NCI-H2029 (cell line): ENCODE data around the gene CADPS.
A peak's percentile ranks its signal among the peaks of the same experiment; 100 is the strongest.

ENCODE experiments used
- DNase-seq: peaks from one replicate; lab custom pipeline; 2025; lab: John Stamatoyannopoulos, UW

The CADPS gene

GRCh38 chr3:62874711-62875557, at the start of gene CADPS:
Gene CADPS, minus strand, starts transcription at chr3:62875416. Its CDS starts 387 bp downstream, at chr3:62875029.
- DNase-seq = peak; percentile 3

DNA sequence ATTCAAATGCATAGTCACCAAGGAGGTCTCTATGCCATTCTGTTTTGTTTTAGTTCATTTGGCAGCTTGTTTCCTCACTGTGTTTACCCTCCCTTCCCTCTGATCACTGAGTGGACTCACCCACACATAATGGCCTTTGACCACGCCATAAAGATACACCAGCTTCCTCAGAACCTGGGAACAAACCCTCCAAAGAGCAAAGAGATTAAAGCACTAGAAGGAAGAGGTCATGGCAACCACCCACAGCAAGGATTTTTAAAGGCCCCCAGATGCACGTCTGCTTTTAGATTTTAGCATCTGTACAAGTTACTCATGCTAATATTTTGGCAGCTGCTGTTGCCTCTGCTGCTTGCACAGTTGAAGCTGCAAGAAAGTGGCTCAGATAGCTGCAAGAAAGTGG, 47.9 kb upstream of the CADPS start:
- no peak for DNase-seq

DNA sequence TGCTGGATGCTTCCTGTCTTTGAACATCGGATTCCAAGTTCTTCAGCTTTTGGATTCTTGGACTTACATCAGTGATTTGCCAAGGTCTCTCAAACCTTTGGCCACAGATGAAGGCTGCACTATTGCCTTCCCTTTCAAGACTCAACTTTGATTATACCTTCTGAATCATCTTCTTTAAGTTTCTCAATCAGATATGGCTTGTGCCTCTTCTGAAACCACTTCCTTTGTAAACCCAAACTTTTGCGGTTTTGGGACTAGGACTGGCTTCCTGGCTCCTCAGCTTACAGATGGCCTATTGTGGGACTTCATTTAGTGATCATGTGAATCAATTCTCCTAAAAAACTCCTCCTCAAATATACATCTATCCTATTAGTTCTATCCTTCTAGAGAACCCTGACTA, 47.1 kb upstream of the CADPS start:
- no peak for DNase-seq

DNA sequence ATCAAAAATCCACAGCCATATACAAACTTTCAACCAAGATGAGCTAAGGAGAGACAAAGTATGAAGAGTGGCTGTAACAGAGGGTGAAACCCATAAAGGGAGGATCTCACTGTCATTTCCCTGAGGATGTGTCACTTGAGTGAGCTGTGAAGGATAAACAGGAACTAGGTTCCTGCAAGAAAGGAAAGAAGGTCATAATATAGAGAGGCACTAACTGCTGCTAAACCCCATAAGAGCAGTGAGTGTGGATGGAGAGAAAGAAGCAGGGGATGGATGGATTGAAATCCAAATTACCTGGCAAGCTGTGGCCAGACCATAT, 45.2 kb upstream of the CADPS start:
- DNase-seq = no peak

DNA sequence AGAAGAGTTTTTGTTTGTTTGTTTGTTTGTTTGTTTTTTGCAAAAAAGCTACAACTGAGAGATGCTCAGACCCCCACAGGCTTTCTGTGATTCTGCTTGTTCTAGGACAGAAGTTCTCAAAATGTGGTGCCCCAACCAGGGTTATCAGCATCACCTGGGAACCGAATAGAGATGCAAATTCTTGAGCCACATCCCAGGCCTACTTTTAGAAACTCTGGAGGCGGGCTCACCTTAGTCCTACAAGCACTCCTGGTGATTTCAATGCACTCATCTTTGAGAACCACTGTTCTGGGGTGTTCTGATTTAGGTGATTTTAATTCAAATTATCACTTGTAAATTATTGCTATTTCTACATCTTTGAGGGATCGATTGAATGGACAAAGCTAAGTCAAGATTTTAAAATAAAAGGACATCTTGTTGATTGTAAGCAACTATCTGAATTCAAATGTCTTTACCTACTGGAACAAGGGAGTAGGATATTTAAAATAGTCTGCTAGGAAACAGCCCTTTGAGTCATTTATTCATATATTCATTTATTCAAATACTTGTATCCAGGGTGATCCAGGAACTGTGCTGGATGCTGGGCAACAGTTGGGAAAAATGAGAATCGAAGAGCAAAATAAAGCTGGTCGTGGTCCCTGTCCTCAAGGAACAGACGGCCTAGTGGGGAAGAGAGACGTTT, 44.7 kb upstream of the CADPS start:
- DNase-seq = no peak

DNA sequence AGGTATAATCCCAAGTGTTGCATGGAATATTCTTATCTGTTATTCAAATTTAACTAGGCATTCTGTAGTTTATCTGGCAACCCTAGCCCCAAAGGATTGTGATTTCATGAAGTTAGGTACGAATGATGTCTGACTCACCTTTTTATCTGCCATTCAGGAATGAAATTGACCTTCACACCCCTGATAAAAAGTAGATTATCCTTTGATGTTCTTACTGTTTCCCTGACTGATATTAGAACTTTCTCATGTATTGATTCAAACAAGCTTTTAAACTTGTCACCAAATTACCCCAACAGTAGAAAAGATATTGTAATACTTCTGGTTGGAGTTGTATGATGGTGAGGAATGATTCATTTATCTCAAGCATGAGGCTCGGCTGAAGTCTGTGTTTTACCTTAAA, 43.6 kb upstream of the CADPS start:
- DNase-seq = no peak

- DNase-seq = no peak
Observed at GRCh38 chr3:62918131-62918530, 42.9 kb upstream of the CADPS start.

DNA sequence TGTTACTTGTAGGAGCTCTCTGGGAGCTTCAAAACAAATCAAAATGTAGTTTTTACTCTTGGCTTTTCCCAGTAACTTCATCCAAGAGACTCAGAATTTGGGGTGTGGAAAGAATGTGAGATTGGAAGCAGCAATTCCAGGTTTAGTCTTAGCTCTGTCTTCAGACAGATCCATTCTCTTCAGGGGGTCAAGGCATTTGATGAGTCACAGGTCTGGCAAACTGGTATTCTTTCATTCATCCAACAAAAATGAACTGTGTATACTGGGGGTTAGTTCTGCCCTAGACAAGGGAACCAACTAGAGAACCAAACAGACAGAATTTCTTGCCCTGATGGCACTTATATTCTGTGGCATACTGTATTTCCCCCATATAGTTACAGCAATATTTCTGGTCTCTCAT, 36.3 kb upstream of the CADPS start:
- DNase-seq = no peak

- no peak for DNase-seq
Observed at GRCh38 chr3:62905331-62905730, 30.1 kb upstream of the CADPS start.

DNA sequence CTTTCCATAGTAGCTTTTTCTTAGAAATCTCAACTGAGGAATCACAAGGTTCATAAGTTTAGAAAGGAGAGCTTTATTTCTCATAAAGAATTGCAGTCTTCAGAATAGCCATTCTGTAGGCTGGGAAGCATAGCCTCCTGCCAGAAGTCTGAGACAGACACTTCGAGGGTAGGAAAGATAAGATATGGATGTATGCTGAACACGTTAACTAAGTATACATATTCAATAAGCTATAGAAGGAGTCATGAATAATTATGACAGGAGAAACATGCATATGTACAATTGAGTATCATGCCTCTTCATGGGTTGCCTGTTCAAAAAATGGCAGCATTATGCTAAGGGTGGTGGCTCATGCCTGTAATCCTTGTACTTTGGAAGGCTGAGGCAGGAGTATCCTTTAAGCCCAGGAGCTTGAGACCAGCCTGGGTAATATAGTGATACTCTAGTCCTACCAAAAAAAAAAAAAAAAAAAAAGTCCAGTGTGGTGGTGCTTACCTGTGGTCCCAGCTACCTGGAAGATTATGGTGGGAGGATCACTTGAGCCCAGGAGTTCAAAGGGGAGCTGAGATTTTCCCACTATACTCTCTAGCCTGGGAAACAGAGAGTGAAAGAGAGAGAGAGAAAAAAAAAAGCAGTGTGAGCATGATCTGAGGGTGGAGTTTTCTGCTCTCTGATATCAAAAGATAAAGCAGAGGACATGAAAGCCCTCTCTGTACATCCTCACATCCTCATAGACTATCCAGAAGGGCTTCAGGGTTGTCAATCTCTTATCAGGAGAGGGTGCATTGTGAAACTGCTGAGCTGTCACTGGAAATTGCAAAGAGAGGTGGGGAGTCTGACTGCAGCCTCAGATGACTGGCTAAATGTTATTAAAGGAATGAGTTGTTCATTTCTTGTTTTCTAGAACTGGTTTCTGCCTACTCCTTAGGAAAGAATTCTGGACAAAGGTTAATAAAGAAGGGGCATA, 23.6 kb upstream of the CADPS start:
- DNase-seq = no peak

DNA sequence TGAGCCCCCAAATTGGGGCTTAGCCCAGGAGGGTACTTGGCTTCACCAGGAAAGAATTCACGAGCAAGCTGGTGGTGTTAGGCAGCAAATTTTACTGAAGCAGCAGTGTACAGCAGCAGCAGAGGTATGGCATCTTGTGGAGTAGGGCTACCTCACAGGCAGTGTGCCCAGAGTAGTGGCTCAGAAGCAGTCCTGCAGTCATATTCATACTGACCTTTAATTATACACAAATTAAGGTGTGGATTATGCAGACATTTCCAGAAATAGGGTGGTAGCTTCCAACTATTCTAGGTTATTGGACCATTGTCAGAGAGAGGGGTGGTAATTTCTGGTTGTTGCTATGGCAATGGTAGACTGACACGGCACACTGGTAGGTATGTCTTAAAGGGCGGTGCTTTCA, 20.7 kb upstream of the CADPS start:
- DNase-seq = no peak

DNA sequence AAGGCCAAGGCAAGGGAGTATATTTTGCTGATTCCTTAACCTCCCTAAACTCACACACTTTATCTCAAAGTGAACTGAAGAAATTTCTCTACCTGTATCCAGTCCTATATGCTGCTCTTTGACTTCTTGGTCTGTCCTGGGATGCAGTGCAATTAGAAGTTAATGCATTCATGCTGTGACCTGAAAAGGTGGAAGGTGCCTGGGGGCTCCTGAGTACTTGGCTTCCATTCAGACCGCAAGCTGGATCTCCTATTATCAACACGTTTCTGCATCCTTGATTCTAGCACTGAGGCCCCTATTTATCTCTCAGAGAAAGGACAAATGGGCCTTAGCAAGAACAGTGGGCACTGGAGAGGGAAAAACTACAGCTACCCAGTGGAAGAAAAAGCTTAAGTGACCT, 17.7 kb upstream of the CADPS start:
- DNase-seq = no peak

DNA sequence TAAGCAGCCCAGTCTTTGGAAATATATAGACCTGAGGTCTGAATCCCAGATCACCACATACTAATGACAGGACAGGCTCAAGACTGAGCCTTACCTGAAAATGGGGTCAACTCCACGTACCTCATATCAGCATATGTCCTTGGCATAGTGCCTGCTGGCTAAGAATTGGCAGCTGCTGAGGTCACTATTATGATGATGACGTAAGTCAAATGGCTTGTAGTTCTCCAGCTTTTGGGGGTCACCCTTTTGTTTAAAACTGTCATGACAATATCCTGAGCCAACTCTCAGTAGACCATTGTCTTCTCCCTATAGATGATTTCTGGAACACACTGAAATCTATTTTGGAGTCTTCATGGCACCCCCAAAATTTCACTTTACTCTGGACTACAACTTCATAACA, 16.8 kb upstream of the CADPS start:
- no peak for DNase-seq

DNA sequence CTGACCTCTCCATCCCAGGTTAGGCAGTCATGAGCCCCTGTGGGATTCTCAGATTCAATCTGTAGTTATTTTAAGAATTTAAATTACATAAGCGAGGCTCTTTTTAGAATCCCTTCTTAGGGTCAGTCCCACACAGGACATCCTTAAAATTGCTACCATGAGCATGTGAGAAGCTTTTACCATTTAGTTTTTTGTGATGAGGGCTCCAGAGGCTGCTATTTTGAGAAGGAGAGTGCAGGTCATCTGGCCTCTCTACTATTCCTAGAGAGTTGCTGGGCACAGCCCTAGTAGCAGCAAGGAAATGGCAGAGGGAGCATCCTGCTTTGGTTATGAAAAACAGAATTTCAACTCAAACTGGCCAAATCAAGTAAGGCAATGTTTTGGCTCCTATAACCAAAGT, 13.6 kb upstream of the CADPS start:
- no peak for DNase-seq

GRCh38 chr3:62888180-62888579, 13.0 kb upstream of the CADPS start:
- no peak for DNase-seq

GRCh38 chr3:62885136-62885535, 9.9 kb upstream of the CADPS start:
- DNase-seq = no peak

- no peak for DNase-seq
Observed at GRCh38 chr3:62884096-62884870, 9.1 kb upstream of the CADPS start.

- DNase-seq = no peak
Observed at GRCh38 chr3:62882676-62883200, 7.5 kb upstream of the CADPS start.

DNA sequence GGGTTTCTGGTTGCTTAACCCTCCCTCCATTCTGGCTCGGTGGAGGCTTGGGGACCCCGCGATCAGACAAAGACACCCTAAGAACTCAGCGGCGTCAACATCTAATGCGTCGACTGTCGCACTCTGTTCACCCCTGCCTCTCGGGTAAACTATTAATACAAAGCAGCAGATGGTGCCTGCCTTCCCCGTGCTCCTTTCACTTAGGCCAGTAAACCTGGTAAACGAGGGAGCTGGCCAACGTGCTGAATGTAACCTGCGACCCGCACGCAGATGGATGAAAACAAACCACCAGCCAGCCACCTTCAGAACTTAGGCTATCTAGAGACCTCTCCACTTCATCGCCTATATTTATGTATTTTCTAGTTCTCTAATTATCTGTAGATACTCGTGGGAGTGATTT, 848 bp upstream of the CADPS start:
- DNase-seq = no peak

DNA sequence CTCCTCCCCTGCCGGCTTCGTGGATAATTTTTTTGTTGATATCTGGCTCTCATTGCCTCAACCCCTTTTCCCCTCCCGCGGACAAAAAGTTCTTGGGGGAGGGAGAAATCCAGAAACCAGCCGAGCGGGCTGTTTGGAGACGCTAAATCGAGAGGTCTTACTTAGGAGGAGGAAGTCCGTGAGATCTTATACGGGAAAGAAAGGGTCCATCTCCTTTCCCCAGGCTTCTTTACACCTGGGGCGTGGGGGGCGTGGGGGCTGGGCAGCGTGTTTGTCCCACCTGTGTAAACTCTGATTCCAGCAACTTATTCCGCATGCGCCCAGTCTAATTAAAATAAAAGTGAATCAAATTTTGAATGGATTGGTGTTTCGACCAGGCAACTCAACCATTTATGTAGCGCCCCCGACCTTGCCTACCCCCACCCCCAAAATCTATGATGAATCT, 364 bp upstream of the CADPS start:
- no peak for DNase-seq
